Globus pallidus (tissue), 1 donor: ENCODE results near the gene GSTM4.

Experiments
- DNase-seq: peaks from one replicate; pipeline ENCODE4 v3.0.0-alpha.2; 2015; ENCODE audit warnings: low spot score

GSTM4 gene

GRCh38 chr1:109655615-109656519 is at the start of gene GSTM4:
Gene GSTM4, plus strand, starts transcription at chr1:109656099. Its CDS starts 291 bp downstream, at chr1:109656390.
- peak; percentile 72 for DNase-seq

- no peak for DNase-seq
Measured at GRCh38 chr1:109609881-109610280, 46.0 kb upstream of the GSTM4 start.

- DNase-seq, result no peak
Measured at GRCh38 chr1:109610609-109611307, 45.1 kb upstream of the GSTM4 start.

DNA sequence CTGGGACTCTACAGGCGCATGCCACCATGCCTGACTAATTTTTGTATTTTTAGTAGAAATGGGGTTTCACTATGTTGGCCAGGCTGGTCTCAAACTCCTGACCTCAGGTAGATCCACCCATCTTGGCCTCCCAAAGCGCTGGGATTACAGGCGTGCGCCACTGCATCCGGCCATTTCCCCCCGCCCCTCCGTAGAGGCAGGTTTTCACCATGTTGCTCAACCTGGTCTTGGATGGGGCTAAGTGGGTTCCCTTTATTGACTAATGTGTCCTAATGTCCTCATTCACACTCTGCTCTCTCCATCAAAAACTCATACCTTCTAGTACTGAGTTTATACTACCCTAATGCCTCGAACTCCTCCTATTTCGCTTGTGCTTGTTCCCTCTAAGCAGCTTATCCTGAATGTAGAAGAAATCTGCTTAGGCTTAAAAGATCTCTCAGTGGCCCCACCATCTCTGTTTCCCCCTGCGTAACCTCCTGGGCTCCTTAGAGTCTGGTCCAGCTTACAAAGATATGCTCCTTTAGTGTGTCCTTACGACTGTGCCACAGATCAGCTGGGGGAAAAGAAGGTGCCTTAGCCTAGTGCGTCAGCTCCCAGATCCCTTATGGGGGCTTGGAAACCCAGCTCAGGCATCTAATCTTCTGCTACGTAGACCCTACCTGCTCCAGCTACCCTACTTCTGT is 44.5 kb upstream of the GSTM4 start:
- DNase-seq, result no peak

GRCh38 chr1:109613361-109614147 is 42.3 kb upstream of the GSTM4 start:
- no peak for DNase-seq

DNA sequence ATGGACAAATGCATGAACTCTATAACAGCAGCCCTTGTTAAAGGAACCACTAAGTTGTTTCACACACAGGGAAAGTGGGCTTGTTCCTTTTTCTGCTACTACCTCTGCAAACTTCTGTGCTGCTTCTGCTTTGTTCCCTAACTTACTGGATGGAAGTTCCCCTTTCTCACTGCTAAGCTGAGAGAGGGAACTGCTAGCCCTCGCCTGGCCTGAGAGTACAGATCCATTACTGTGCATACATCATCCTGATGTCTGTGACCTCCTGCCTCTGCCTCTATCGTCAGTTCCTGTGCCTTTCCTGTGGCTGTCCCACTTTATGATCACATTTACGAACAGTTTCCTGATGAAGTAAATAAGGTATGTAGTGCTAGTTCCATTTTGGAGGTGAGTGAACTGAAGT is 40.0 kb upstream of the GSTM4 start:
- DNase-seq, result peak; percentile 66

- no peak for DNase-seq
Measured at GRCh38 chr1:109616391-109616790, 39.5 kb upstream of the GSTM4 start.

DNA sequence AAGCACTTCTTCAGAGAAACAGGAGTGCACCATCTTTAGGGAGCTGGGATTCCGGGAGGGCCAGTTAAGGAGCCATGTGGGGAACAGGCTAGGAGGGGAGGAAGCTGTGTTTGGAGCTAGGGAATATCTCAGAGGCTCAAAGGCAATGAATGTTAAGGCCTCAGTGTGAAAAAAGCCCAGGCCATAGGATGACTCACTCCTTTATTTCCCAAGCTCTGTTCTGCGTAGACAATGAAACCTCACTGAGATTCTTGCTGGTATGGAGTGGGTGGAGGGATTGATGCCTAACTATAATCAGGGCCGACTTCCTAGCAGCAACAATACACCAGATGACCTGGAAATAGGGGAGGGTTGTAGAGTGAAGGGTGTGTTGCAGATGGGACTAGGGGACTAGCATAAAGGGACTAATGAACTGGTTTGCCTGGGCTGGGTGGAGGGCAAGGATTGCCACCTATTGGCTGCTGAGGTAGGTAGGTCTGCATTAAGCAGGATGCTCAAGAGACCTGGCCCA is 38.6 kb upstream of the GSTM4 start:
- DNase-seq, result no peak

GRCh38 chr1:109618661-109619575 is 37.0 kb upstream of the GSTM4 start:
- DNase-seq, result no peak

- peak; percentile 49 for DNase-seq
Measured at GRCh38 chr1:109619576-109620400, 36.1 kb upstream of the GSTM4 start, which contains the start of the genes AMPD2 and GNAT2. Gene AMPD2, plus strand, starts transcription at chr1:109619837. Its CDS starts 1,339 bp downstream, at chr1:109621176. Gene GNAT2, minus strand, starts transcription at chr1:109619616. Its CDS starts 6,746 bp downstream, at chr1:109612870.

- DNase-seq, result peak; percentile 41
Measured at GRCh38 chr1:109620401-109620791, 35.5 kb upstream of the GSTM4 start.

DNA sequence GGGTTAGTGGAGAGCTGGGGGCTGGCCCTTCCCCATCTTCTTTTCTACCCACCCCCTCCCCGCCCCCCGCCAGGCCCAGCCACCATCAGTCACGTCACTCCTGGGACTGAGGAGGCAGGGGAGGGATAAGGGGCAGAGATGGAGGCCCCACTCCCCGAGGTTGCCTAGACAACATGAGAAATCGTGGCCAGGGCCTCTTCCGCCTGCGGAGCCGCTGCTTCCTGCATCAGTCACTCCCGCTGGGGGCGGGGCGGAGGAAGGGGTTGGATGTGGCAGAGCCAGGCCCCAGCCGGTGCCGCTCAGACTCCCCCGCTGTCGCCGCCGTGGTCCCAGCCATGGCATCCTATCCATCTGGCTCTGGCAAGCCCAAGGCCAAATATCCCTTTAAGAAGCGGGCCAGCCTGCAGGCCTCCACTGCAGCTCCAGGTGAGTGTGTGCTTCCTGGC is 35.0 kb upstream of the GSTM4 start:
- peak; percentile 85 for DNase-seq

- DNase-seq, result no peak
Measured at GRCh38 chr1:109621379-109622136, 34.3 kb upstream of the GSTM4 start.

- no peak for DNase-seq
Measured at GRCh38 chr1:109622137-109622892, 33.6 kb upstream of the GSTM4 start.

GRCh38 chr1:109622895-109623294 is 33.0 kb upstream of the GSTM4 start:
- no peak for DNase-seq

GRCh38 chr1:109623601-109624161 is 32.2 kb upstream of the GSTM4 start:
- peak; percentile 52 for DNase-seq
